GM12865 (cell line): ENCODE results near the gene SNX14.
"Not testable (repeated sequence)": the region's sequence is repeated elsewhere in the genome, so short reads cannot be mapped to it uniquely, and the experiment has no call there.

ENCODE experiments used
- DNase-seq: peaks from one replicate; pipeline ENCODE4 v3.0.0; 2010; ENCODE audit warnings: low read depth
- H3K4me3 ChIP-seq: 2 replicates; pipeline ENCODE4 v1.5.1; 2011; ENCODE audit warnings: mild to moderate bottlenecking, low read depth, low read length, control low read depth
- TF ChIP-seq, protein P1 (sequence below): IDR thresholded peaks from 2 replicates; pipeline ENCODE4 v1.5.1; 2011; ENCODE audit warnings: low read length, control low read depth, low read depth, inconsistent platforms; ENCODE audit not compliant: insufficient read depth; ENCODE audit errors: missing control alignments

SNX14 gene

DNA sequence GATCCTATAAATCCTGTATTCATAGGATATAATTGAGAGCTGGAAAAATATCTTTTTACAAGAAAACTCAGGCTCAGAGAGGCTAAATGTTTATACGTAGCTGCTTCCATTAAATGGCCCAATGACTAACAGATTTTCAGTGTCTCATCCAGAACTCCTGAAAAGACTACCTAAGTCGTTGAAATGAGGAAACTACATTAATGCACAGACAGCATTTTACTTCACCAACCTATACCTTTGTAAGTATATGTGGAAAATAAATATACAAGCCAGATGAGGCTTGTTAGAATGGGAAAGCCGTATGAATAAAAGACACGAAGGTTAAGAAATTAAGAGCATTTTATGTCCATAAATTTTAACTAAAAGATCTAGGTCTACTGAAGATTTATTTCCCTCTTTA is 8.4 kb upstream of the SNX14 start:
- no peak for DNase-seq
- no peak overlapping the region for H3K4me3 ChIP-seq
- TF ChIP-seq, protein P1, sequence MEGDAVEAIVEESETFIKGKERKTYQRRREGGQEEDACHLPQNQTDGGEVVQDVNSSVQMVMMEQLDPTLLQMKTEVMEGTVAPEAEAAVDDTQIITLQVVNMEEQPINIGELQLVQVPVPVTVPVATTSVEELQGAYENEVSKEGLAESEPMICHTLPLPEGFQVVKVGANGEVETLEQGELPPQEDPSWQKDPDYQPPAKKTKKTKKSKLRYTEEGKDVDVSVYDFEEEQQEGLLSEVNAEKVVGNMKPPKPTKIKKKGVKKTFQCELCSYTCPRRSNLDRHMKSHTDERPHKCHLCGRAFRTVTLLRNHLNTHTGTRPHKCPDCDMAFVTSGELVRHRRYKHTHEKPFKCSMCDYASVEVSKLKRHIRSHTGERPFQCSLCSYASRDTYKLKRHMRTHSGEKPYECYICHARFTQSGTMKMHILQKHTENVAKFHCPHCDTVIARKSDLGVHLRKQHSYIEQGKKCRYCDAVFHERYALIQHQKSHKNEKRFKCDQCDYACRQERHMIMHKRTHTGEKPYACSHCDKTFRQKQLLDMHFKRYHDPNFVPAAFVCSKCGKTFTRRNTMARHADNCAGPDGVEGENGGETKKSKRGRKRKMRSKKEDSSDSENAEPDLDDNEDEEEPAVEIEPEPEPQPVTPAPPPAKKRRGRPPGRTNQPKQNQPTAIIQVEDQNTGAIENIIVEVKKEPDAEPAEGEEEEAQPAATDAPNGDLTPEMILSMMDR, result no peak

DNA sequence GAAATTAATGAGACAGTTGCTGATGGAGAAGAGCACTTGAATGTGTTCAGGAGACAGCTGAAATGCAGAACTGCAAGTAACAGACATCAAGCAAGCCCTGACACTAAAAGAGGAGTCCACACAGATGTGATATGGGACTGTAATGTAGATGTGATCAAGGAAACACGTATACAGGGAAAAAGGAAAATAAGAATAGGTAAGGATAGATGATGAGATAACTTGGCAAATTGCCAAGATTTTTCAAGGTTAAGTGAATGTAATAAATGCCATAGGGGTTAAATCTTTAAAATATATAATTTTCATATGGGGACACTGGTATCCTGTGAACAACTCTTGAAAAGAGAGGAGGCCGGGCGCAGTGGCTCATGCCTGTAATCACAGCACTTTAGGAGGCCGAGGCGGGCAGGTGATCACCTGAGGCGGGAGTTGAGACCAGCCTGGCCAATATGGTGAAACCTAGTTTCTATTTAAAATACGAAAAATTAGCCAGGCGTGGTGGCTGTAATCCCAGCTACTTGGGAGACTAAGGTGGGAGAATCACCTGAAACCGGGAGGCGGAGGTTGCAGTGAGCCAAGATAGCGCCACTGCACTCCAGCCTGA is 7.2 kb upstream of the SNX14 start:
- H3K4me3 ChIP-seq, result no peak overlapping the region
- DNase-seq, result no peak
- TF ChIP-seq, protein P1, result no peak

DNA sequence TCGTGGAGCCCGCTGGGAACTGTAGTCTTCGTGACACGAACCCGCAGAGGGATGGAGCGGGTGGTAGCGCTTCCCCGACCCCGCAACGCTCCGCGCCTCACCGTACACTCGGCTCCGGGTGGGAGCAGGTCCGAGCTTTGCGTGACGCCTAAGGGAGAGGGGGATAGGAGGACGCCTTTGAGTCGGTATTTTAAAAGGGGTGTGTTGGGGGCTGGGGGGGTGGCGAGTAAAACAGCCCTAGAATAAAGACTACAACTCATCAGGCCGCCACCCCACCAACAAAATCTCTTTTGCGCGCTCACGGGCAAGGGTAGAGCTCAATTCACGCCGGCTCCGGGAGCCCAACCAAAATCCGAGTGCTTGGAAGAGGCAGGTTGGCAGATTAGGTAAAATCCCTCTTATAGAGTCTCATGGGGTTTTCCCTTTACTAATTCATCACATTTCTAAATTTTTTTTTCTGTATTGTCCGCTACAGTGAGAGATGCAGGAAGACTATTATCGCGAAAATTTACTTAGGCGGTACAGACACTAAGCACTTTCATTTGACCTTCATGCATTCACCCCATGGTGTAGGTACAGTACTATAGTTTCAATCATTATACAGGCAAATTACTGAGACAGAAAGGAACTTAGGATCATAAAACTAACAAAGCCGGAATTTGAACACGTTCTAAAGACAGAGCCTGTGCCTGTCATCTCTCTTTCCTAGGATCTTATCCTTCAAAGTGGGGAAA is 706 bp upstream of the SNX14 start:
- TF ChIP-seq, protein P1, result no peak
- peak; percentile 53 for DNase-seq

DNA sequence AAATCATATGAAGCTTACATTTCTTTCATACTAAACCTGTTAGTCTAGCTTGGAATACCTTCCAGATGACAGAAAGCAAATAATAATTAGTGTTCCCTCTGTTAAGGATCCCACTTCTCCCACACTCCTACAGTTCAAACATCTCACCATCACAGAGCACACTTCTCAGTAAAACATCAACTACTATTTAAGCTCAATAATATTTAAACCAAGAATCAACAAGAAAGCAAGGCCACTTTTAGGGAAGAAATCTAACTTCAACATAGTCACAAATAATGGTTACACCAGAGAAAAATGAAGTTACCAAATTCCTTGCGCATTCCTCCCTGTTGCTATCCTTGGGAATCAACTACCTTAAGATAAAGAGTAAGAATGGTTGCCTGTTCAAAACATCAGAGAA is 1.6 kb downstream of the SNX14 start:
- peak overlapping the region; percentile 68 for H3K4me3 ChIP-seq
- TF ChIP-seq, protein P1, result no peak

More for the DNA sequence above, 706 bp upstream of the SNX14 start:
- peak overlapping the region; percentile 68 for H3K4me3 ChIP-seq

DNA sequence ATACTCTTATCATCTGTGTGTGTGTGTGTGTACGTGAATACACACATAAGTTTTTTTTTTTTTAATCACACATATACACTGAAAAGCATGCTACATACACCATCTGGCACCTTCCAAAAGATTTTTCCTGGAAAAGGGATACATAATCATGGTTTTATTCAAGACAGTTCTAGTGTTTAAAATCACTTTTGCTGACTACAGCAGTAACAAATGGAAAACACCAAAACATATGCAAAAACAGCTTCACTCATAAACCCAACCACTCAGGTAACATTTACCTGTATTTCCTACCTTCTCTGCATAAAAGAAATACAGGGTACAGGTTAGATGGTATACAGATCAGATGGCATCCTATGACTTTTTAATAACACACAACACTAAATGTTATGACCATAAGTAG is 2.5 kb downstream of the SNX14 start:
- H3K4me3 ChIP-seq, result no peak overlapping the region
- no peak for DNase-seq
- TF ChIP-seq, protein P1, result no peak

More for the DNA sequence above, 1.6 kb downstream of the SNX14 start:
- DNase-seq, result no peak

DNA sequence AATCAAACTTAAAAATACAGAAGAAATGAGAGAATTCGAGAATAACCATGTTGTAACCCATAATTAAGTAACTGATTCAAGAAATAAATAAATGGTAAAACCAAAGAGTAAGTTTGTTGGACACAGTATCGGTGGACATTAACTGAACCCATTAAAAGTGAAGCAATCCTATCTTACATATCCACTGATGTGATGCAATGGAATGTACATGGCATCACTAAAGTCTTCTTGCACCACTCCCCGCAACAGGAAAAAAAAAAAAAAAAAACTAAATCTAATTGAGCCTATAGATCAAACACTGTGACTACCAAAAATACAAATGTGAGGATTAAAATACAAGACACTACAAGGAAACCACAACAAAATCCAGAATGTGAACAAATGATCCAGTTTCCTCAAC is 7.9 kb downstream of the SNX14 start:
- H3K4me3 ChIP-seq, result no peak overlapping the region
- DNase-seq, result no peak
- TF ChIP-seq, protein P1, result no peak

DNA sequence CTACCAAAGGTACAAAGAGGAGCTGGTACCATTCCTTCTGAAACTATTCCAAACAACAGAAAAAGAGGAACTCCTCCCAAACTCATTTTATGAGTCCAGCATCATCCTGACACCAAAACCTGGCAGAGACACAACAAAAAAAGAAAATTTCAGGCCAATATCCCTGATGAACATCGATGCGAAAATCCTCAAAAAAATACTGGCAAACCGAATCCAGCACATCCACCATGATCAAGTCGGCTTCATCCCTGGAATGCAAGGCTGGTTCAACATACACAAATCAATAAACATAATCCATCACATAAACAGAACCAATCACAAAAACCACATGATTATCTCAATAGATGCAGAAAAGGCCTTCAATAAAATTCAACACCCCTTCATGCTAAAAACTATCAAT is 10.8 kb downstream of the SNX14 start:
- not testable (repeated sequence) for DNase-seq, H3K4me3 ChIP-seq
